HCT116 (cell line): ENCODE results near the gene PDE6A. TPM values are rescaled to one million over a fixed set of nuclear protein-coding genes. Genes with fewer than 3 reads are reported as not detected.
A peak's percentile ranks its signal among the peaks of the same experiment; 100 is the strongest.

Experiments used
- ATAC-seq: fragments of 200-7000 bp; cut with Tn5 transposase; 2 replicates; pipeline ENCODE4 v1.9.1; 2020; ENCODE audit warnings: mild to moderate bottlenecking, moderate library complexity
- BruUV-seq: library from RNA; stranded (reverse); fragments of 400-500 nt; replicated peaks from 2 replicates; lab custom pipeline; 2021; lab: Mats Ljungman, UMichigan
- CTCF ChIA-PET: fragments of 300-600 bp; sonication (Branson Sonifier 250); formaldehyde crosslinking; loops from one replicate; lab custom pipeline; 2021; ENCODE audit warnings: antibody characterized with exemption; lab: Charles Lee
- POLR2A ChIA-PET: fragments of 300-600, 350-600 bp; sonication (Branson Sonifier 250); formaldehyde crosslinking; loops from one replicate; lab custom pipeline; 2021; ENCODE audit warnings: antibody characterized with exemption; lab: Charles Lee
- RAD21 ChIA-PET, 2 experiments: fragments of 300-600 bp; sonication (Branson Sonifier 250); formaldehyde crosslinking; loops; one replicate each; lab custom pipeline; 2023; ENCODE audit warnings: low total read pairs in 2 of 2; ENCODE audit not compliant: uncharacterized antibody in 2 of 2, unreplicated experiment in 2 of 2, low non-redundant PET in 1 of 2; lab: Charles Lee
- DNase-seq: peaks from one replicate; pipeline ENCODE4 v3.0.0-alpha.2; 2010; ENCODE audit warnings: low read depth, low spot score
- H2AFZ ChIP-seq: fragments of 200-600 bp; shearing (Covaris generic), sonication (generic); 2 replicates; pipeline ENCODE4 v1.6.1; 2017; ENCODE audit warnings: low read depth, mixed run types, mixed read lengths, antibody characterized with exemption, low read length; ENCODE audit not compliant: poor library complexity, severe bottlenecking
- H3K27ac ChIP-seq: 2 replicates; pipeline ENCODE4 v1.5.1; 2012; ENCODE audit warnings: low read depth, low read length
- H3K27me3 ChIP-seq: fragments of 200-600 bp; sonication (generic); 2 replicates; pipeline ENCODE4 v1.6.1; 2016; ENCODE audit warnings: mixed run types, low read length, mixed read lengths; ENCODE audit not compliant: insufficient read depth
- H3K36me3 ChIP-seq, 2 experiments: fragments of 200-500 bp in 1 of 2; fragments of 200-600 bp in 1 of 2; sonication (Bioruptor generic) in 1 of 2; sonication (generic) in 1 of 2; 2 replicates each; pipeline versions ENCODE4 v1.5.1 to v1.6.1; 2014 to 2016; ENCODE audit warnings: low read length in 2 of 2, inconsistent platforms in 1 of 2, mixed read lengths in 1 of 2, mixed run types in 1 of 2; ENCODE audit not compliant: insufficient read depth in 2 of 2, control insufficient read depth in 1 of 2
- H3K4me1 ChIP-seq, 2 experiments: fragments of 200-600 bp in 1 of 2; sonication (generic) in 1 of 2; 2 replicates each; pipeline versions ENCODE4 v1.5.1 to v1.6.1; 2012 to 2017; ENCODE audit warnings: low read length in 2 of 2, inconsistent platforms in 1 of 2, mild to moderate bottlenecking in 1 of 2, mixed read lengths in 1 of 2, mixed run types in 1 of 2, moderate library complexity in 1 of 2; ENCODE audit not compliant: insufficient read depth in 2 of 2, control insufficient read depth in 1 of 2
- H3K4me2 ChIP-seq: fragments of 200-600 bp; sonication (generic); 2 replicates; pipeline ENCODE4 v1.6.1; 2017; ENCODE audit warnings: mixed run types, low read length, mixed read lengths
- H3K4me3 ChIP-seq, 2 experiments: fragments of 200-600 bp in 1 of 2; sonication (generic) in 1 of 2; replicated peaks in 1 of 2; 2 replicates each; pipeline ENCODE4 v1.5.1; 2011 to 2016; ENCODE audit warnings: low read length in 2 of 2, control low read depth in 1 of 2, low read depth in 1 of 2, mild to moderate bottlenecking in 1 of 2, mixed read lengths in 1 of 2, mixed run types in 1 of 2
- H3K79me2 ChIP-seq: fragments of 200-600 bp; sonication (generic); 2 replicates; pipeline ENCODE4 v1.6.1; 2017; ENCODE audit warnings: mild to moderate bottlenecking, mixed run types, low read length, moderate library complexity, mixed read lengths; ENCODE audit not compliant: insufficient read depth
- H3K9ac ChIP-seq: fragments of 200-600 bp; sonication (generic); 2 replicates; pipeline ENCODE4 v1.6.1; 2016; ENCODE audit warnings: low read length, mixed read lengths
- H3K9me2 ChIP-seq: fragments of 200-600 bp; sonication (generic), shearing (Covaris generic); 2 replicates; pipeline ENCODE4 v1.6.1; 2017; ENCODE audit warnings: mixed run types, mild to moderate bottlenecking, moderate library complexity; ENCODE audit not compliant: insufficient read depth
- H3K9me3 ChIP-seq, 2 experiments: fragments of 200-500 bp in 1 of 2; fragments of 200-600 bp in 1 of 2; sonication (Bioruptor generic) in 1 of 2; sonication (generic) in 1 of 2; 2 replicates each; pipeline ENCODE4 v1.6.1; 2014 to 2017; ENCODE audit warnings: low read length in 2 of 2, mixed read lengths in 2 of 2, inconsistent platforms in 1 of 2, low read depth in 1 of 2, mild to moderate bottlenecking in 1 of 2, mixed run types in 1 of 2, moderate library complexity in 1 of 2; ENCODE audit not compliant: control insufficient read depth in 1 of 2, insufficient read depth in 1 of 2
- H4K20me1 ChIP-seq: fragments of 200-600 bp; sonication (generic), shearing (Covaris generic); 2 replicates; pipeline ENCODE4 v1.6.1; 2017; ENCODE audit warnings: mixed run types, mild to moderate bottlenecking, moderate library complexity; ENCODE audit not compliant: insufficient read depth
- EGR1 ChIP-seq: IDR thresholded peaks from 2 replicates; pipeline ENCODE4 v1.6.1; 2012; ENCODE audit warnings: low read depth
- ELF1 ChIP-seq: IDR thresholded peaks from 2 replicates; pipeline ENCODE4 v1.6.1; 2012; ENCODE audit warnings: low read depth, borderline replicate concordance
- EZH2 ChIP-seq: fragments of 200-600 bp; sonication (generic); IDR thresholded peaks from 2 replicates; pipeline ENCODE4 v1.6.1; 2017; ENCODE audit warnings: antibody characterized with exemption, mixed run types
- EZH2phosphoT487 ChIP-seq: fragments of 200-600 bp; IDR thresholded peaks from 2 replicates; pipeline ENCODE4 v1.6.1; 2018; ENCODE audit warnings: antibody characterized with exemption, borderline replicate concordance
- FOSL1 ChIP-seq: IDR thresholded peaks from 2 replicates; pipeline ENCODE4 v1.6.1; 2012; ENCODE audit warnings: low read depth
- POLR2A ChIP-seq: IDR thresholded peaks from 2 replicates; pipeline ENCODE4 v1.7.0; 2011; ENCODE audit warnings: borderline replicate concordance; ENCODE audit not compliant: insufficient read depth, insufficient read length; ENCODE audit errors: extremely low read depth
- RAD21 ChIP-seq: IDR thresholded peaks from 2 replicates; pipeline ENCODE4 v1.6.1; 2012; ENCODE audit warnings: low read depth, mild to moderate bottlenecking
- SP1 ChIP-seq: IDR thresholded peaks from 2 replicates; pipeline ENCODE4 v1.6.1; 2012; ENCODE audit warnings: low read depth
- intact Hi-C: fragments of 100-400 bp; cut with micrococcal nuclease; formaldehyde crosslinking; loops from 2 replicates; pipeline ENCODE4 v1.10.0; 2022
- total RNA-seq: library from RNA; stranded (reverse); gene quantifications from one replicate; pipeline ENCODE4 v1.2.1, GENCODE V29; 2021; ENCODE audit not compliant: unreplicated experiment
- TF ChIP-seq, protein P1 (sequence below), 3 experiments: fragments of 200-600 bp in 1 of 3; sonication (generic) in 1 of 3; IDR thresholded peaks in 2 of 3; conservative IDR thresholded peaks in 1 of 3; 2 replicates each; pipeline ENCODE4 v1.5.1; 2012 to 2017; ENCODE audit warnings: low read depth in 2 of 3, low read length in 2 of 3, antibody characterized with exemption in 1 of 3, borderline replicate concordance in 1 of 3, control low read depth in 1 of 3, mild to moderate bottlenecking in 1 of 3, mixed read lengths in 1 of 3, mixed run types in 1 of 3, moderate library complexity in 1 of 3; ENCODE audit not compliant: insufficient read depth in 1 of 3
- TF ChIP-seq, protein P2 (sequence below): IDR thresholded peaks from 2 replicates; pipeline ENCODE4 v1.6.1; 2012; ENCODE audit warnings: low read depth

Gene PDE6A
- total RNA-seq, 1 experiment from 2014 or later, result not detected

DNA sequence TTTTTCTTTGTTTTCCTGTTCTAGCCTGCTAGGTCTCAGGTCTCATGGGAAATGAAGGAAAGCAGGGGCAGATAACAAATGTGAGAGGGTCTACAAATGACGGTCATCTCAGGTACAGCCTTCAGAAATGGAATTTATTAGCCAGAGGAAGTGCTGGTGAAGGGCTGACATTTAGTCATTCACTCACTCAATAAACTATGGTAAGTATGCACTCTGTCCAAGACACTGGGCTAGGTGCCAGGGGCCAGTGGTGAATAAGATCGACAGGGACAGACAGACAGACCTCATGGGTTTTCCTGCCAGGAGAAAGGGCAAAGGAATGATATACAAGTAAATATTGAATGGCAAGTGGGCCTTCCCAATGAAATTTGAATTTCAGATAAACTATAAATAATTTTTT lies 6.3 kb downstream of the PDE6A start:
- no peaks in the 10 kb centered on the region for H3K79me2 ChIP-seq
- H3K4me1 ChIP-seq, result peaks cover 0 to 20% of the 10 kb centered on the region in 2 experiments; a peak in 3 of 4 replicates
- H3K4me3 ChIP-seq, result no peak overlapping the region
- no peaks in the 10 kb centered on the region for H4K20me1 ChIP-seq
- no peak overlapping the region for H2AFZ ChIP-seq
- no peaks in the 10 kb centered on the region for H3K9me3 ChIP-seq
- no peak for DNase-seq
- no peak overlapping the region for H3K9ac ChIP-seq
- no peak overlapping the region for H3K27ac ChIP-seq
- BruUV-seq, result no TSS peak
- POLR2A ChIA-PET, result no interaction called here
- H3K9me2 ChIP-seq, result no peaks in the 10 kb centered on the region
- intact Hi-C loops, result no loop called here
- CTCF ChIA-PET, result no interaction called here
- ATAC-seq, result peak; percentile 62
- RAD21 ChIA-PET, result no interaction called here
- H3K4me2 ChIP-seq, result peak overlapping the region; percentile 49
- no peaks in the 10 kb centered on the region for H3K27me3 ChIP-seq
- TF ChIP-seq ELF1, result no peak
- no peak for TF ChIP-seq EZH2phosphoT487
- TF ChIP-seq SP1, result peak; percentile 43
- TF ChIP-seq FOSL1, result peak; percentile 40; the same call in 1 of the 2 replicates
- no peaks in the 10 kb centered on the region for H3K36me3 ChIP-seq

- H4K20me1 ChIP-seq, result no peaks in the 10 kb centered on the region
- no peak overlapping the region for H3K9ac ChIP-seq
- no peaks in the 10 kb centered on the region for H3K9me2 ChIP-seq
- H3K27me3 ChIP-seq, result no peaks in the 10 kb centered on the region
- TF ChIP-seq, protein P1, sequence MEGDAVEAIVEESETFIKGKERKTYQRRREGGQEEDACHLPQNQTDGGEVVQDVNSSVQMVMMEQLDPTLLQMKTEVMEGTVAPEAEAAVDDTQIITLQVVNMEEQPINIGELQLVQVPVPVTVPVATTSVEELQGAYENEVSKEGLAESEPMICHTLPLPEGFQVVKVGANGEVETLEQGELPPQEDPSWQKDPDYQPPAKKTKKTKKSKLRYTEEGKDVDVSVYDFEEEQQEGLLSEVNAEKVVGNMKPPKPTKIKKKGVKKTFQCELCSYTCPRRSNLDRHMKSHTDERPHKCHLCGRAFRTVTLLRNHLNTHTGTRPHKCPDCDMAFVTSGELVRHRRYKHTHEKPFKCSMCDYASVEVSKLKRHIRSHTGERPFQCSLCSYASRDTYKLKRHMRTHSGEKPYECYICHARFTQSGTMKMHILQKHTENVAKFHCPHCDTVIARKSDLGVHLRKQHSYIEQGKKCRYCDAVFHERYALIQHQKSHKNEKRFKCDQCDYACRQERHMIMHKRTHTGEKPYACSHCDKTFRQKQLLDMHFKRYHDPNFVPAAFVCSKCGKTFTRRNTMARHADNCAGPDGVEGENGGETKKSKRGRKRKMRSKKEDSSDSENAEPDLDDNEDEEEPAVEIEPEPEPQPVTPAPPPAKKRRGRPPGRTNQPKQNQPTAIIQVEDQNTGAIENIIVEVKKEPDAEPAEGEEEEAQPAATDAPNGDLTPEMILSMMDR (IDR thresholded peaks at IDR 0.05 in 2 of 3, conservative IDR thresholded peaks at IDR 0.05 in 1 of 3; ENCODE audit: borderline replicate concordance in 1 of 3, insufficient read depth in 1 of 3, low read depth in 2 of 3, low read length in 2 of 3), result no peak
- TF ChIP-seq EZH2phosphoT487, result no peak
- TF ChIP-seq FOSL1, result no peak
- no peak for TF ChIP-seq ELF1
- TF ChIP-seq, protein P2, sequence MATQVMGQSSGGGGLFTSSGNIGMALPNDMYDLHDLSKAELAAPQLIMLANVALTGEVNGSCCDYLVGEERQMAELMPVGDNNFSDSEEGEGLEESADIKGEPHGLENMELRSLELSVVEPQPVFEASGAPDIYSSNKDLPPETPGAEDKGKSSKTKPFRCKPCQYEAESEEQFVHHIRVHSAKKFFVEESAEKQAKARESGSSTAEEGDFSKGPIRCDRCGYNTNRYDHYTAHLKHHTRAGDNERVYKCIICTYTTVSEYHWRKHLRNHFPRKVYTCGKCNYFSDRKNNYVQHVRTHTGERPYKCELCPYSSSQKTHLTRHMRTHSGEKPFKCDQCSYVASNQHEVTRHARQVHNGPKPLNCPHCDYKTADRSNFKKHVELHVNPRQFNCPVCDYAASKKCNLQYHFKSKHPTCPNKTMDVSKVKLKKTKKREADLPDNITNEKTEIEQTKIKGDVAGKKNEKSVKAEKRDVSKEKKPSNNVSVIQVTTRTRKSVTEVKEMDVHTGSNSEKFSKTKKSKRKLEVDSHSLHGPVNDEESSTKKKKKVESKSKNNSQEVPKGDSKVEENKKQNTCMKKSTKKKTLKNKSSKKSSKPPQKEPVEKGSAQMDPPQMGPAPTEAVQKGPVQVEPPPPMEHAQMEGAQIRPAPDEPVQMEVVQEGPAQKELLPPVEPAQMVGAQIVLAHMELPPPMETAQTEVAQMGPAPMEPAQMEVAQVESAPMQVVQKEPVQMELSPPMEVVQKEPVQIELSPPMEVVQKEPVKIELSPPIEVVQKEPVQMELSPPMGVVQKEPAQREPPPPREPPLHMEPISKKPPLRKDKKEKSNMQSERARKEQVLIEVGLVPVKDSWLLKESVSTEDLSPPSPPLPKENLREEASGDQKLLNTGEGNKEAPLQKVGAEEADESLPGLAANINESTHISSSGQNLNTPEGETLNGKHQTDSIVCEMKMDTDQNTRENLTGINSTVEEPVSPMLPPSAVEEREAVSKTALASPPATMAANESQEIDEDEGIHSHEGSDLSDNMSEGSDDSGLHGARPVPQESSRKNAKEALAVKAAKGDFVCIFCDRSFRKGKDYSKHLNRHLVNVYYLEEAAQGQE, result no peak
- no peak for TF ChIP-seq EGR1
- no peak for TF ChIP-seq EZH2
- TF ChIP-seq SP1, result no peak
- no peak for TF ChIP-seq POLR2A
- no peak for TF ChIP-seq RAD21
- CTCF ChIA-PET, result no interaction called here
- H3K4me3 ChIP-seq, result no peak overlapping the region
- peak overlapping the region; percentile 49 for H3K4me2 ChIP-seq
- ATAC-seq, result no peak
- H3K9me3 ChIP-seq, result no peaks in the 10 kb centered on the region
- no peaks in the 10 kb centered on the region for H3K36me3 ChIP-seq
- RAD21 ChIA-PET, result no interaction called here
- POLR2A ChIA-PET, result no interaction called here
- intact Hi-C loops, result no loop called here
- no peaks in the 10 kb centered on the region for H3K79me2 ChIP-seq
- DNase-seq, result no peak
- no TSS peak for BruUV-seq
- H3K27ac ChIP-seq, result no peak overlapping the region
- H2AFZ ChIP-seq, result no peak overlapping the region
- peaks cover 0 to 20% of the 10 kb centered on the region in 2 experiments; a peak in 3 of 4 replicates for H3K4me1 ChIP-seq
Observed at GRCh38 chr5:149937610-149938009, 7.0 kb downstream of the PDE6A start.
